AG04449 (cell line): ENCODE measurements around the gene CAPZB.
A peak's percentile ranks its signal among the peaks of the same experiment; 100 is the strongest.

Experiments used
- CTCF ChIA-PET: fragments of 350-600 bp; formaldehyde crosslinking; extraction: SDS; loops from one replicate; lab custom pipeline; 2021; ENCODE audit warnings: antibody characterized with exemption; lab: Yijun Ruan, JAX
- POLR2A ChIA-PET: fragments of 400-600, 350-600 bp; formaldehyde crosslinking; extraction: SDS; loops from one replicate; lab custom pipeline; 2020; ENCODE audit warnings: antibody characterized with exemption, inconsistent platforms; lab: Yijun Ruan, JAX
- DNase-seq: peaks from one replicate; pipeline ENCODE4 v3.0.0-alpha.2; 2010; ENCODE audit warnings: low read depth, low spot score
- H3K4me3 ChIP-seq: 2 replicates; pipeline ENCODE4 v1.5.1; 2011; ENCODE audit warnings: low read depth, mild to moderate bottlenecking, control low read depth, low read length
- CTCF ChIP-seq: IDR thresholded peaks from one replicate; pipeline ENCODE4 v1.5.1; 2011; ENCODE audit warnings: mild to moderate bottlenecking, moderate library complexity, low read length, control low read depth, inconsistent platforms; ENCODE audit not compliant: insufficient read depth; ENCODE audit errors: missing control alignments

The CAPZB gene

GRCh38 chr1:19438516-19439195 lies 46.7 kb downstream of the CAPZB start:
- no peak overlapping the region for H3K4me3 ChIP-seq
- no peak for TF ChIP-seq CTCF
- POLR2A ChIA-PET = no interaction called here
- CTCF ChIA-PET = interaction anchor here (1.0 to 3.9 kb wide), 5 partner anchors 8 to 224 kb away, joined by 3 to 20 read pairs (median 3); no protein-coding TSS in a partner anchor
- DNase-seq = no peak

GRCh38 chr1:19437891-19438294 lies 47.4 kb downstream of the CAPZB start:
- ChIA-PET CTCF (interaction anchor here (0.8 to 3.9 kb wide), 7 partner anchors 10 to 223 kb away, joined by 3 to 20 read pairs (median 4); no protein-coding TSS in a partner anchor), POLR2A (interaction anchor here (0.6 kb wide), 1 partner anchor 169 kb away, joined by 3 read pairs; no protein-coding TSS in a partner anchor)
- DNase-seq = no peak
- TF ChIP-seq CTCF = no peak
- no peak overlapping the region for H3K4me3 ChIP-seq

- CTCF ChIA-PET = interaction anchor here (0.8 to 3.9 kb wide), 8 partner anchors 11 to 217 kb away, joined by 3 to 20 read pairs (median 4); no protein-coding TSS in a partner anchor
- DNase-seq = no peak
- no peak for TF ChIP-seq CTCF
- POLR2A ChIA-PET = interaction anchor here (2.5 kb wide), 1 partner anchor 11 kb away, joined by 6 read pairs; no protein-coding TSS in a partner anchor
- H3K4me3 ChIP-seq = no peak overlapping the region
Observed at GRCh38 chr1:19436716-19437476, 48.4 kb downstream of the CAPZB start.

GRCh38 chr1:19435851-19436455 lies 49.4 kb downstream of the CAPZB start:
- TF ChIP-seq CTCF = no peak
- DNase-seq = no peak
- POLR2A ChIA-PET = interaction anchor here (1.1 to 2.5 kb wide), 2 partner anchors 12 to 37 kb away, joined by 3 to 6 read pairs; no protein-coding TSS in a partner anchor
- CTCF ChIA-PET = interaction anchor here (1.3 to 3.9 kb wide), 6 partner anchors 8 to 218 kb away, joined by 3 to 20 read pairs (median 6); no protein-coding TSS in a partner anchor
- H3K4me3 ChIP-seq = no peak overlapping the region

GRCh38 chr1:19435181-19435580 lies 50.2 kb downstream of the CAPZB start:
- no peak for TF ChIP-seq CTCF
- peak; percentile 52 for DNase-seq
- POLR2A ChIA-PET = interaction anchor here (0.9 to 2.5 kb wide), 3 partner anchors 7 to 36 kb away, joined by 3 to 6 read pairs (median 3); no protein-coding TSS in a partner anchor
- CTCF ChIA-PET = interaction anchor here (0.9 to 3.9 kb wide), 7 partner anchors 8 to 219 kb away, joined by 3 to 20 read pairs (median 5); no protein-coding TSS in a partner anchor
- H3K4me3 ChIP-seq = no peak overlapping the region

GRCh38 chr1:19433719-19433998 lies 51.7 kb downstream of the CAPZB start:
- ChIA-PET CTCF (interaction anchor here (1.0 to 1.2 kb wide), 4 partner anchors 9 to 219 kb away, joined by 3 to 5 read pairs (median 3); no protein-coding TSS in a partner anchor), POLR2A (no interaction called here)
- TF ChIP-seq CTCF = no peak
- no peak for DNase-seq
- no peak overlapping the region for H3K4me3 ChIP-seq
